WTC11 (cell line): Measurements from ENCODE around the gene SREBF2. TPM values are rescaled to one million over a fixed set of nuclear protein-coding genes. Genes with fewer than 3 reads are reported as not detected.

ENCODE experiments used
- ATAC-seq: fragments of 200-7000 bp; cut with Tn5 transposase; 2 replicates; pipeline ENCODE4 v1.10.0; 2021; ENCODE audit warnings: mild to moderate bottlenecking, moderate library complexity
- CTCF ChIA-PET: fragments of 300-600 bp; sonication (Branson Sonifier 250); formaldehyde crosslinking; loops from one replicate; lab custom pipeline; 2021; ENCODE audit warnings: antibody characterized with exemption; lab: Charles Lee
- POLR2A ChIA-PET: fragments of 350-600 bp; sonication (Branson Sonifier 250); formaldehyde crosslinking; loops from one replicate; lab custom pipeline; 2021; ENCODE audit warnings: antibody characterized with exemption; lab: Charles Lee
- DNase-seq: peaks from one replicate; pipeline ENCODE4 v3.0.0; 2021; ENCODE audit warnings: low spot score
- H3K27ac Mint-ChIP-seq: 2 replicates; pipeline ENCODE4 v1.8.0; 2021; ENCODE audit warnings: mixed read lengths
- H3K27me3 Mint-ChIP-seq: 2 replicates; pipeline ENCODE4 v1.8.0; 2021; ENCODE audit warnings: low read depth, mild to moderate bottlenecking, moderate library complexity, mixed read lengths
- H3K36me3 Mint-ChIP-seq: 2 replicates; pipeline ENCODE4 v1.8.0; 2021; ENCODE audit warnings: mixed read lengths
- H3K4me1 Mint-ChIP-seq: 2 replicates; pipeline ENCODE4 v1.8.0; 2022; ENCODE audit warnings: mixed read lengths
- H3K4me3 Mint-ChIP-seq: 2 replicates; pipeline ENCODE4 v1.8.0; 2021; ENCODE audit warnings: mild to moderate bottlenecking, moderate library complexity, mixed read lengths
- H3K9me3 Mint-ChIP-seq: 2 replicates; pipeline ENCODE4 v1.8.0; 2021; ENCODE audit warnings: mixed read lengths
- ATF6 ChIP-seq: sonication (generic); formaldehyde crosslinking; IDR thresholded peaks from 2 replicates; pipeline ENCODE4 v1.8.1; 2023; ENCODE audit warnings: mild to moderate bottlenecking, missing genetic modification reagents
- CBFB ChIP-seq: sonication (generic); formaldehyde crosslinking; IDR thresholded peaks from 2 replicates; pipeline ENCODE4 v1.8.1; 2022; ENCODE audit warnings: mild to moderate bottlenecking, low read depth, missing genetic modification reagents
- EMX1 ChIP-seq: fragments of 250-450 bp; sonication (Bioruptor Pico); IDR thresholded peaks from 2 replicates; pipeline ENCODE4 v1.8.0; 2021; ENCODE audit warnings: mild to moderate bottlenecking
- ESRRA ChIP-seq: sonication (generic); formaldehyde crosslinking; IDR thresholded peaks from 2 replicates; pipeline ENCODE4 v1.8.1; 2022; ENCODE audit warnings: mild to moderate bottlenecking, missing genetic modification reagents, borderline replicate concordance
- FOXP4 ChIP-seq: sonication (generic); formaldehyde crosslinking; IDR thresholded peaks from 2 replicates; pipeline ENCODE4 v1.8.0; 2022; ENCODE audit warnings: mild to moderate bottlenecking, missing genetic modification reagents
- GRHL2 ChIP-seq: fragments of 250-450 bp; sonication (Bioruptor Pico); IDR thresholded peaks from 2 replicates; pipeline ENCODE4 v1.8.0; 2022; ENCODE audit warnings: mild to moderate bottlenecking, moderate library complexity; ENCODE audit not compliant: insufficient replicate concordance, severe bottlenecking
- JUN ChIP-seq: sonication (generic); formaldehyde crosslinking; IDR thresholded peaks from 2 replicates; pipeline ENCODE4 v1.8.0; 2023; ENCODE audit warnings: mild to moderate bottlenecking, missing genetic modification reagents
- NFYB ChIP-seq: sonication (generic); formaldehyde crosslinking; conservative IDR thresholded peaks from 2 replicates; pipeline ENCODE4 v1.8.0; 2022; ENCODE audit warnings: low read depth, missing genetic modification reagents
- NR2C2 ChIP-seq: sonication (generic); formaldehyde crosslinking; IDR thresholded peaks from 2 replicates; pipeline ENCODE4 v1.8.0; 2022; ENCODE audit warnings: mild to moderate bottlenecking, missing genetic modification reagents
- OVOL2 ChIP-seq: fragments of 250-450 bp; sonication (Bioruptor Pico); IDR thresholded peaks from 2 replicates; pipeline ENCODE4 v1.9.0; 2021; ENCODE audit warnings: mild to moderate bottlenecking, borderline replicate concordance
- SOX15 ChIP-seq: fragments of 250-450 bp; sonication (Bioruptor Pico); IDR thresholded peaks from 2 replicates; pipeline ENCODE4 v1.9.0; 2021; ENCODE audit warnings: mild to moderate bottlenecking
- TP53 ChIP-seq: sonication (generic); formaldehyde crosslinking; IDR thresholded peaks from 2 replicates; pipeline ENCODE4 v1.8.1; 2023; ENCODE audit warnings: mild to moderate bottlenecking, missing genetic modification reagents
- USF1 ChIP-seq: sonication (generic); formaldehyde crosslinking; IDR thresholded peaks from 2 replicates; pipeline ENCODE4 v1.8.0; 2022; ENCODE audit warnings: mild to moderate bottlenecking, missing genetic modification reagents
- USF2 ChIP-seq: sonication (generic); formaldehyde crosslinking; IDR thresholded peaks from 2 replicates; pipeline ENCODE4 v1.8.1; 2023; ENCODE audit warnings: mild to moderate bottlenecking, missing genetic modification reagents, moderate library complexity
- ZNF232 ChIP-seq: sonication (generic); formaldehyde crosslinking; IDR thresholded peaks from 2 replicates; pipeline ENCODE4 v1.8.0; 2022; ENCODE audit warnings: mild to moderate bottlenecking, missing genetic modification reagents
- ZNF416 ChIP-seq: fragments of 250-450 bp; sonication (Bioruptor Pico); IDR thresholded peaks from 2 replicates; pipeline ENCODE4 v1.9.0; 2021; ENCODE audit warnings: mild to moderate bottlenecking, inconsistent platforms
- ZNF512 ChIP-seq: sonication (generic); formaldehyde crosslinking; IDR thresholded peaks from 2 replicates; pipeline ENCODE4 v1.8.1; 2022; ENCODE audit warnings: missing genetic modification reagents, borderline replicate concordance
- total RNA-seq: library from RNA; stranded (reverse); gene quantifications from 3 replicates; pipeline ENCODE4 v1.2.3, GENCODE V29; 2021

The SREBF2 gene
- total RNA-seq, 1 experiment from 2014 or later = 151 TPM

- no peak for TF ChIP-seq ZNF512 (CRISPR knock-in tag)
- no peak for TF ChIP-seq EMX1 (CRISPR knock-in tag)
- TF ChIP-seq SOX15 (CRISPR knock-in tag) = no peak
- no peak for TF ChIP-seq ZNF232 (CRISPR knock-in tag)
- no peak for TF ChIP-seq JUN (CRISPR knock-in tag)
These were observed 99.4 kb downstream of the SREBF2 start (continued) for GRCh38 chr22:41932353-41932752.

GRCh38 chr22:41933411-41934177, 100.7 kb downstream of the SREBF2 start:
- Mint-ChIP-seq H3K4me3 (no peak overlapping the region), H3K9me3 (no peaks in the 10 kb centered on the region), H3K27me3 (peaks cover 23% of the 10 kb centered on the region), H3K27ac (no peak overlapping the region; the same call in 1 of the 2 replicates), H3K36me3 (peaks cover 12% of the 10 kb centered on the region), H3K4me1 (no peaks in the 10 kb centered on the region)
- TF ChIP-seq ESRRA (CRISPR knock-in tag) (no peak), FOXP4 (CRISPR knock-in tag) (no peak), USF1 (no peak), CBFB (no peak), NFYB (CRISPR knock-in tag) (no peak), ZNF416 (no peak), TP53 (no peak), GRHL2 (CRISPR knock-in tag) (no peak), NR2C2 (CRISPR knock-in tag) (no peak), ATF6 (no peak), OVOL2 (no peak), USF2 (CRISPR knock-in tag) (no peak)
- CTCF ChIA-PET = interaction anchor here (1.9 to 3.0 kb wide), 3 partner anchors 8 to 236 kb away, joined by 4 to 10 read pairs (median 6); partner anchors contain the start of gene SMIM45
- ATAC-seq = no peak
- POLR2A ChIA-PET = no interaction called here
- no peak for DNase-seq
